GM21528 (cell line): ENCODE data around the gene PSORS1C2.
A peak's percentile ranks its signal among the peaks of the same experiment; 100 is the strongest.
"Not testable (repeated sequence)": the region's sequence is repeated elsewhere in the genome, so short reads cannot be mapped to it uniquely, and the experiment has no call there.

Experiments used
- ATAC-seq: cut with Tn5 transposase; IDR thresholded peaks from one replicate; pipeline ENCODE4 v1.9.1; 2021; ENCODE audit warnings: mild to moderate bottlenecking, moderate library complexity; ENCODE audit not compliant: unreplicated experiment, low FRiP score

PSORS1C2 gene

DNA sequence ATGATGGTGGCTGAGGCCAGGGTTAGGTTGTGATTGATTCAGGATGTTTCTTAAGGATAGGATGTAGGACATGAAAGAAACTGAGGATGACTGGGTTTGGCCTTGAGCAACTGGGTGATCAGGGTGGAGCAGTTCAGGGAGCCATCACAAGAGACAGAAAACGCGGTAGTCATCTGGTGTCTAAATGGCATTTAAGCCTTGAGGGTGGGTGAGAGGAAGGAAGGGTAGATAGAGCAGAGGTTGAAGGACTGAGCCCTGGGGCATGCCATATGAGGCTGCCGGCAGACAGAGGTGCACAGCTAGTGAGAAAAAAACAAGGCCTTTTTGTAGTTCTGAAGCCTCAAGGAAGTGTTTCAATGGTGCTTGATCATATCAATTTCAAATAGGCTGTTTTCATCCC lies 29.7 kb upstream of the PSORS1C2 start:
- ATAC-seq = no peak

DNA sequence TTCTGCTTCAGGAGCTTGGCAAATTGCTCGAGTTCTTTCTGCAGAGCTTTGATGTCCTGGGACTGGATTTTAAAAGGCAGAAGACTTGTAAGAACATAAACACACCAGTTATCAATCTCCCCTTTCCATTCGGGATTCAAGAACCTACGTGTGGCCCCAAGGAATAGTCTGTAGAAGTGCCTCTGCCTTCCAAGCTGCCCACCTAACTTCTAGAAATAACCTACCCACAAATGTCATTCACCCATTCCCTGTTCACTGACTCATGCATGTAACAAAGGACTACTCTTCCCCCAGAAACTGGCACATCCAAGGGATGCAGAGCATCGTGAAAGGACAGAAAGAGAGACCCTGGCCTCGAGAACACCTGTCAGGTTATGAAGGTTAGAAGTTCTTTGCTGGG lies 27.1 kb upstream of the PSORS1C2 start:
- no peak for ATAC-seq

DNA sequence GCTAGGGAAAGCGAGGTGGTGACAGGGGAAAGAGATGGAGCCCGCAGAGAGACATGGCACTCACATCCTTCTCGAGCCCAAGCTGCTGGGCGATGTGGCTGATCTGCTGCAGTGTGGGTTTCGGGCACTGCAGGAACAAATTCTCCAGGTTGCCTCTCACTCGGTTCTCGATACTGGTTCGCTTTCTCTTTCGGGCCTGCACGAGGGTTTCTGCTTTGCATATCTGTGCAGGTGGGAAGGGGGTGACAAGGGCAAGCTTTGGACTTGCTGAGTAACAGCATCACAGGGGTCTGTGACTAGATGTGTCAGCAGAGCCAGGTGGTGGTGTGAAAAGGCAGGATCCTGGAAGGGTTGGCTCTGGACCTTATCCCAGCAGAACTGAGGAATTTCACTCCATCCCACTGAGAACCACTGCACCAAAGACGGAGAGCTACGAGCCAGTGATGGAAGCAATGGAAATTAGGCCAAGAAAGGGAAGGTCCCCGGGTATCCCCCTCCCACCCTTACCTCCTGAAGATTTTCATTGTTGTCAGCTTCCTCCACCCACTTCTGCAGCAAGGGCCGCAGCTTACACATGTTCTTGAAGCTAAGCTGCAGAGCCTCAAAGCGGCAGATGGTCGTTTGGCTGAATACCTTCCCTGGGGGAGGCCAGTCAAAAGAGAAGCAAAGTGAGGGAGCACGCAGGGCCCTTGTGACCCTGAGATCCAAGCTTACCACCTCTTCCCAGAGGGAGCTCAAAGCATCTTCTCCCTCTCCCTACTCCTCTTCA lies 26.4 kb upstream of the PSORS1C2 start:
- ATAC-seq = peak; percentile 58

DNA sequence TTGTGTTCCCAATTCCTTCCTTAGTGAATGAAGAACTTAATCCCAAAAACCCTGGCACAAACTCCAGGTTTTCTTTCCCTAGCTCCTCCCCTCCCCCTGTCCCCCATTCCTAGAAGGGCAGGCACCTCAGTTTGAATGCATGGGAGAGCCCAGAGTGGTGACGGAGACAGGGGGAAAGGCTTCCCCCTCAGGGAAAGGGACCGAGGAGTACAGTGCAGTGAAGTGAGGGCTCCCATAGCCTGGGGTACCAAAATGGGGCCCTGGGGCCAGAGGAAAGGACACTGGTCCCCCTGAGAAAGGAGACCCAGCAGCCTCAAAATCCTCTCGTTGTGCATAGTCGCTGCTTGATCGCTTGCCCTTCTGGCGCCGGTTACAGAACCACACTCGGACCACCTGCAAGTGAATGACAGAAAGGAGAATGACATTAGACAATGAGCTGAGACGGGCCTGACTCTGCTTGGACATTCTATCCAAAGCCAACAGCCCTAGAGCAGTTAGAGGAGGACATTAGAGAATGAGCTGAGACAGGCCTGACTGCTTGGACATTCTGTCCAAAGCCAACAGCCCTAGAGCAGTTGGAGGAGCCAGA lies 25.7 kb upstream of the PSORS1C2 start:
- ATAC-seq = not testable (repeated sequence)

DNA sequence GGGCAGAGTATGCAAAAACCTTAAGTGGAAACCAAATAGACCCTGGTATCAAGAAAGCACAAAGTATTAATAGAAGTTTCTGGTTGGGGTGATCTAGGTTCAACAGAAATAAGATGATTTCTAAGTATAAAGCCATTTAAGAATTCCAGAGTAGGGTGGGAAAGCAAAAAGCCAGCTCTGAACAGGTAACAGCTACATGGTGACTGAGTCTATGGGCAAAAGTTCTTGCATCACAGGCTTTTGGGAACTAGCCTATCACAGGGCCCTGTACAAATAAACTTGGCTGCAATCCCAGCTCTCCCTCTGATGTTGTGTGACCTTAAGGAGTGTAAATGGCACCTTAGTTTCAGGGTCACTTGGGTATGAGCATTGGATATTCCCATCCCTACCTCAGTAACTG lies 25.1 kb upstream of the PSORS1C2 start:
- no peak for ATAC-seq

DNA sequence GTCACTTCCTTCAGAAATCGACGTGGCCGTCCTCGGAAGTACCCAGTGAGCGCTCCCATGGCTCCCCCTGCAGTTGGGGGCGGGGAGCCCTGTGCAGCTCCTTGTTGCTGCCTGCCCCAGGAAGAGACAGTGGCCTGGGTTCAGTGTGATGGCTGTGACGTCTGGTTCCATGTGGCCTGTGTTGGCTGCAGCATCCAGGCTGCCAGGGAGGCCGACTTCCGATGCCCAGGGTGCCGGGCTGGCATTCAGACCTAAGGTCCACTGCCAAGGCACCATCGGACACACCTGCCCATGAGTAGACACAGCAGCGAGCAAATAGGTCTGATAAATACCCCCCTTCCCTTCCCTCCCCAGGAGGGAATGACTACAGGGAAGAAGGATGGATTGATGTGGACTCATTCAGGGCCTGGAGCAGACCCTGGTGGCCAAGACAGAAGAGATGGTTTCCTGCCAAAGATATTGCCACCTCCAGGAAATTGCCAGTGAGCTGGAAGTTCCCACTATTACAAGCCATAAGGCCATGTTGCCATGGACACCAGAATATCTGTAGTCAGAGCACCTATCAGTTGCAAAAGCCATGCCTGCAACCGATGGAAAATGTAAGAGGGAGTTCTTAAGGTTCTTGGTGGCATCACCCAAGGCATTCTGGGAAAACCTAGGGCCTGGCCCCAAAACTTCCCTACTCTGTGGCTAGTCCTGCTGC lies 23.7 kb upstream of the PSORS1C2 start:
- ATAC-seq = no peak

DNA sequence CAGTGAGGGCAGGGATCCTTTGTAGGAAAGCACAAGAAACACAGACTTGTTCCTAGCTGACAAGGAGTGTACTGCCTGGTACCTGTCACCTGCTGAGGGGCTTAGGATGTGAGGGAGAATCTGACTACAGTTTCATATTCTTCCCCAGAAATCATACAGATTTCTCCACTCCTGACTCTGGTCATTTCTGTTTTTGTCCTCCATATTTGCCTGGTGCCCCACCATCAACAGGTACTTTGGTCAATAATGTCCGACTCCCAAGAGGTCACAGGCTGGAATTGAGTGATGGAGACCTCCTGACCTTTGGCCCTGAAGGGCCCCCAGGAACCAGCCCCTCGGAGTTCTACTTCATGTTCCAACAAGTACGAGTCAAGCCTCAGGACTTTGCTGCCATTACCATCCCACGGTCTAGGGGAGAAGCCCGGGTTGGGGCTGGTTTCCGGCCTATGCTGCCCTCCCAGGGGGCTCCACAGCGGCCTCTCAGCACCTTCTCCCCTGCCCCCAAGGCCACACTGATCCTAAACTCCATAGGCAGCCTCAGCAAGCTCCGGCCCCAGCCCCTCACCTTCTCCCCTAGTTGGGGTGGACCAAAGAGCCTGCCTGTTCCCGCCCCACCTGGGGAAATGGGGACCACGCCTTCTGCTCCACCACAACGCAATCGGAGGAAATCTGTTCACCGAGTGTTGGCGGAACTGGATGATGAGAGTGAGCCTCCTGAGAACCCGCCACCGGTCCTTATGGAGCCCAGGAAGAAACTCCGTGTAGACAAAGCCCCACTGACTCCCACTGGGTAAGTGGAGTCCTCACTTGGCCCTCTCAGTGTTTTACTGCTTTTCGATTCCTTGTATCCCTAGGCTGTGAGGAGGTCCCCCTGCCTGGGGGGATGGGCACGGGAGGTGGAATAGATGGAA lies 22.6 kb upstream of the PSORS1C2 start:
- no peak for ATAC-seq

DNA sequence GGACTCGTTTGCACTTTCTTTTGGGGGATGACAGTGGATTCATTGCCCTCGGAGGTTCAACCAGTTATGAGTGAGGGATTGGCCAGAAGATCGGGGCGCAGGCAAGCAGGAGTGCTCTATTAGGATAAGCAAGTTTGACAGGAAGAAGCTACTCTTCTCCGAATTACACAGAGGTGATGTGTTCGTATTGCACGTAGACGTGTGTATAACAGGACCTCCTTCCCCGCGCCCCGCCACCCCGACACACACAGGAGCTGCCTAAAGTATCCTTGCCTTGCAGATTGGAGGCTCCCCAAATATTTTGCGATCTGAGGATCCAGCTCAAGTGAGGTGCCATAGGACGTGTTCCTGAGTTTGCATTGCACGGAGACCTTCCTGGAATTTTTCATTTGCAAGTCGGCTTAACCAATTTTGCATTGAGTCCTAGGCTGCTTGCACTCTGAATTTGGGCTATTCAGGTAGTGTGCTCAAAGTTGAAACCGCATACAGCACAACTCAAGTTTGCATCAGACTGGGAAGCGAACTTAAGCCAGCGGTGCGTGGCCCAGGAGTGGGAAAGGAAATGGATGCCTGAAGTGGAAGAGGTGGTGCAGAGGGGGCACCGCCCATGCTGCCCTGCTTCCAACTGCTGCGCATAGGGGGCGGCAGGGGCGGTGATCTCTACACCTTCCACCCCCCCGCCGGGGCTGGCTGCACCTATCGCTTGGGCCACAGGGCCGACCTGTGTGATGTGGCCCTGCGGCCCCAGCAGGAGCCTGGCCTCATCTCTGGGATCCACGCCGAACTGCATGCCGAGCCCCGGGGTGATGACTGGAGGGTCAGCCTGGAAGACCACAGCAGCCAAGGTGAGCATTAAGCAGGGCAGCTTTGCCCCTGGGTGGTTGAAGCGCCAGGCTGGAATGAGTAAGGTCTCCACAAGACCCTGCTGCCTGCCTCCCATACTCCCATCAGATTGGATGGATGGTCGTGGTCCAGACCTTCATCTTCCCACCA lies 20.3 kb upstream of the PSORS1C2 start:
- peak; percentile 13 for ATAC-seq

DNA sequence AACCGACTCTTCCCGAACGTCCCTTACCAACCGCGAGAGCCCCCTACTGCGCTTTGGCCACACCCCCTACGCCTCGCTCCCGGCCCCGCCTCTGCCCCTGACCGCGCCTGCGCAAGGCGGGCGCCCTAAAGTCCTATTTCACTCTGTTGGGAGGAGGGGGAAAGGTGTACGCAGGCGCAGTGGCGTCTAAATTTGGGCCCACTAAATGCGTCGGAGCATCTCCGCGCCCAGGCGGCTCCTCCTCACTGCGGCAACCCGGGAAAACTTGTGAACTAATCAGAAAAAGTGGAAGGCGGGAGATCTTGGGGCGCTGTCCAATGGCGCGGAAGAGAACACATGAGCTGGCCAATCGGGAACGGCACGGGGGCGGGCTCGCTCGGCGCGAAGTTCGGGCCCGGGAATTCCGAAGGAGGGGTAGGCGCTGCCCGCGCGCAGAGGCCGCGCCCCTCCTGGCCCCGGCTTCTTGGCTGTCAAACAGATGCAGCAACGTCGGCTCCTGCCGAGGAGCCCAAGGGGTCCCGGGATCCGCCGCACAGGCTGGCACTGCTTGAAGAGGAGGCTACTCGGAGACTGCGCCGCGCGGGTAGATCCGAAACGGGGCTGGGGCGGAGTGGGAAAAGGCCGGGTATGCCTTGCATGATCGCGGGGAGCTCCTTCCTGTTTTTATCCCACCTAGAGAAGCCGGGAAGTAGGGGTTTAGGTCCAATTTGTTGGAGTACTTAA lies 19.4 kb upstream of the PSORS1C2 start, which contains the start of gene TCF19:
Gene TCF19, plus strand, starts transcription at position 450 of the 723 bp plus-strand sequence. CDS start 881 bp downstream, outside the sequence.
- ATAC-seq = peak; percentile 82

DNA sequence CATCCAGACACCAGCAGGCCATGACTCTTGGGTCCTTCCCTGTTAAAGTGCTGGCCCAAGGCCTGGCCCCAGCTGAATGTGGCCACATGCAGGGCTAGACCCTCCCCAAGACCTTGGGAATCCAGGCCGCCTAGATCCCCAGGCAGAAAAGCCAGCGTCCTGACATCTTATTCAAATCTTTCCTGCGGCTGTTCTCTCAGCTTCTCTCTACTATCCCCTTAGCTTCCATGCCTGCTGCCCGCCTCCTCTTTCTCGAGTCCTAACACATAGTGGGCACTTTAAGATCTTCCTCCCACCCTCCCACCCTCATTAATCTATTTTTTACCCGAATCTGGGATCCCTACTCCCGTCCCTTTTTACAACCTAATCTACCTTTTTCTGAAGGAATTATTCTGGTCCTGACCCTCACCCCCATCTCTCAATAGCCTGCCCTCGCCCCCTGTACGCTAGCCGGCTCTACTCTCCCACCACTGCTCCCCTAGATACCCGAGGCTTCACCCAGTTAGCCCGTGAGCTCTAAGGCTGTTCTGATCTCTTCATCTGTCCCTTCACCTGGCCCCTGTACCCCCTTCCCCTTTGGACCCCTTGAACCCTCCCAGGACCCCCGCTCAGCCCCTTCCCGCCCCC lies 18.8 kb upstream of the PSORS1C2 start, which contains the start of gene CCHCR1:
Gene CCHCR1, minus strand, starts transcription at position 290 of the 627 bp plus-strand sequence. Its CDS starts 202 bp downstream, at position 88.
- no peak for ATAC-seq

DNA sequence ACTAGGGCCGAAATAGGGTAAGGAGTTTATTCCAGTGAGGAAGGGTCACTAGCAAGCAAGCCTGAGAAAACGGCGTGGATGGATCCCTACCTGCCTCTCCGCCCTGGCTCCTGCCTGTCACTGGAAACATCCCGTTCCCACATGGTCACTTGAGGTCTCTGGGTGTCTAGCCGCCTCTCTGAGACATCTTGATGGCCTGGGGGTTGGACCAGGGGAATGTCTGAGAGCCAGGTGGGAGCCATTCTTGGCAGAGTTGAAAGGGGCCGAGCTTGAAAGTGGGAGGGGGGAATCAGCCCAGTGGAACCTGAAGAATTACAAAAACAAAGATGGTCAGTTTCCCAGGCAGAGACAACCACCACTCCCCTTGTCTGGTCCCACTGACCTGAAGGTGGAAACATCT lies 17.8 kb upstream of the PSORS1C2 start:
- ATAC-seq = no peak

DNA sequence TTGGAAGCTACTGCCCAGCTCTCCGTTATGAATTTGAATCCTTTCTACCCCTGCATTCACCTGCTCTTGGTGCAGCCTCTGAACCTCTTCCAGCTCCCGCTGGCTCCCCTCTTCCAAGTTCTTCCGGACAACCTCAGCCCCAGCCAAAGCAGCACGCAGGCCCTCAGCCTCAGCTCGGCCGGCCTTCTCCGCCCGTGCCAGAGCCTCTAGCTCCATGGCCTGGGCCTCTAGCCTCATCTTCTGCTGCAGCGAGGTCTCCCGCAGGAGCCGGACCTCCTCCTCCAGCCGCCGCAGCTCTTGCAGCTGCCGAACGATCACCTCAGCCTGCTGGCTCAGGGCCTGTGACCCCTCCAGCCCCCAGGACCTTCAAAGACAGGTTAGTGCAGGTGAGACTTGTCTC lies 15.6 kb upstream of the PSORS1C2 start:
- no peak for ATAC-seq

DNA sequence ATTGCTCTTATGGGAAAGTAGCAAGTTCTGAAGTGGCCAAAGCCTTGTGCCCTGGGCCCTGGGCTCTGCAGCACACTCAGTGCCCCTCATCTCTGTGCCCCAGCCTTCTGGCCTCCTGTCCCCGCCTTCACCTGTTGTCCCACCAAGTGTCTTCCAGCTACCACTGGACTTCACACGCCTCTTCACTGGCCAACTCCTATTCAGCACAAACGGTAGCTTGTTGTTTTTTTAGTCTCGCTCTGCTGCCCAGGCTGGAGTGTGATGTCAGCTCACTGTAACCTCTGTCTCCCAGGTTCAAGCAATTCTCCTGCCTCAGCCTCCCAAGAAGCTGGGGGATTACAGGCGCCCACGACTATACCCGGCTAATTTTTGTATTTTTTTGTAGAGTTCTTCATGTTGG lies 13.9 kb upstream of the PSORS1C2 start:
- no peak for ATAC-seq

DNA sequence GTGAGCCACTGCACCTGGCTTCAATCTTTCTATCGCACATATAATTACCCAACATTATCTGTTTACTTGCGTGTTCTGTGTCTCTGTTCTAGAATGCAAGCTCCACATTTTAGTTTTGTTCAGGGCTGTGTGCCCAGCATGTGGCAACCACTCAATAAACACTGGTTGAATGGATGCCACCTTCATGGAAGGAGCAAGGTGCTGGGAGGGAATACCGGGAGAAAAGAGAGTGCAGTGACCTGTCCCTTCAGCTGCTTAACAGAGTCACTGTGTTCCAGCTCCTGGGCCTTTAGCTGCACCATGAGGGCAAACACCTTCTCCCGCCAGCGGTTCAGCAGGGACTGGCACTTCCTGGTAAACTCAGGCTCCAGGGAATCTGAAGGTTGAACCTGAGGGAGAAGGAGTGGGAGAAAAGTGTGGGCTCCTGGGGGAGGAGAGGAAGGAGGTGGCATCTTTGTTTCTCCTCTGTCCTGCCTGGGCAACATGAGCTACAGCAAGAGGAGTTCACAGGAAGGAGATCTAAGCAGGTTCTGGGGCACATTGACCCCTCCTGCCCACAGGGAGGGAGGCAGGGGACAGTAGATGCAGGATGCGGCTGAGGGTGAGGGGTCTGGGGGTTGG lies 11.1 kb upstream of the PSORS1C2 start:
- no peak for ATAC-seq

DNA sequence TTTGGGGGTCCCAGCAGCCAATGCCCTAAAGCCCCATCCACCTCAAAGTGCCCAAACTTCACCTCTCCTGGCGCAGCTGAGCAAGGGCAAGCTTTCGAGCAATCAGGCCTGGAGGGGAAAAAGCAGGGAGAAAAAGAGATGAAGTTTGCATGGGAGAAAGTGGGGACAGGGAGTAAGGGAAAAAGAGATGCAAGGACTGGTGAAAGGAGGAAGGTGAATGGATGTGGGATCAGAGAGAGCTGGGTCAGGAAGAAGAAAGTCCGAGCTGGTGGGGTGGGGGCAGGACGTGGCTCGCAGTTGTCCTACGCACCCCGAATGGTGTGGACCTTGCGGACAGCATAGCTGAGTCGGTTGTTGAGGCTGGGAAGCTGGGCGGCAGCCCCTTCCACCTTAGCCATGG lies 6.5 kb upstream of the PSORS1C2 start:
- no peak for ATAC-seq

DNA sequence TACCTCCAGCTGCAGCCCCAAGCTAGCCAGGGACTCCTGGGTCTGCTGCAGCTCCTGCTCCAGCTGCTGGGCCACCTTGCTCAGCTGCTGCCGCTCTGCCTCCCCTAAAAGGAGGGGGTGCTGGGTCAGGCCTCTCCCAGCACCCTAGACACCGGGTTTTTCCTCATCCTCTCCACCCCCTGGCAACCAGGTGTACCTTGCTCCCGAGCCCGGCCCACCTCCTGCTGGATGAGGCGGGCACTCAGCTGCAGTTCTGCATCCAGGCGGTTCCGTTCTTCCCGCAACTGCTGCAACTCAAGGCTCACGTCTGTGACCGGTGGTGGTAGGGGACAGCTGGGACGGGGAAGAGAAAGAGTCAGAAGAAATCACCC lies 6.1 kb upstream of the PSORS1C2 start:
- ATAC-seq = no peak

DNA sequence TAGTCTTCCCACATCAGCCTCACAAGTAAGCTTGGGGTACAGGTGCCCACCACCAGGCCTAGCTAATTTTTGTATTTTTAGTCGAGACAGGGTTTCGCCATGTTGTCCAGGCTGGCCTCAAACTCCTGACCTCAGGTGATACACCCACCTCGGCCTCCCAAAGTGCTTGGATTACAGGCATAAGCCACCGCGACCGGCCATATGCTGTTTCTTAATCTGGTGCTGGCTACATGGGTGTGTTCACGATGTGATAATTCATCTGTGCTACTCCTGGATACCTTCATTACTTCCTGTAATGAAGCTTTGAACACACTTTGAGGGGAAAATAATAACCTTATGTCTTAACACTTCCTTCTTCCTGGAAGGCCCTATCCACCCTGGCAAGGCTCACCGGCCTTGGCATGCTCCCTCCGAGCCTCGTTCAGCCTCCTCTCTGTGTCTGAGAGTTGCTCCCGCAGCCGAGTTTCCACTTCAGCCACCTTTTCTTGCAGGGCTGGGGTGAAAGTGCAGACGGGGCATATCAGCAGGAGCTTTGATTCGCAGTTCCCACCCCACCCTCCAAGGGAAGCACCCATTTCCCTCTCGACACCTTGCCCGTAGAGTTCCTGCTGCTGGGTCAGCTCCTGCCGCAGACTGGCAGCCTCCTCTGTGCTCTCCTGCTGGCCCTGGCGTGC lies 5.6 kb upstream of the PSORS1C2 start:
- ATAC-seq = no peak
